ENCODE measurements around the gene USP8.
"Not testable (repeated sequence)": the region's sequence is repeated elsewhere in the genome, so short reads cannot be mapped to it uniquely, and the experiment has no call there.

The USP8 gene

GRCh38 chr15:50452927-50453326 is 28.7 kb downstream of the USP8 start:
- no peak for DNase-seq

- DNase-seq = no peak
These were observed 34.3 kb downstream of the USP8 start for GRCh38 chr15:50458348-50459112.

- DNase-seq = no peak
These were observed 39.5 kb downstream of the USP8 start for GRCh38 chr15:50463423-50464358.

- DNase-seq = no peak
These were observed 46.9 kb downstream of the USP8 start for GRCh38 chr15:50471072-50471471.

GRCh38 chr15:50476143-50476542 is 51.9 kb downstream of the USP8 start:
- no peak for DNase-seq

GRCh38 chr15:50484781-50485180 is 60.6 kb downstream of the USP8 start:
- DNase-seq = no peak

GRCh38 chr15:50485389-50485788 is 61.2 kb downstream of the USP8 start:
- DNase-seq = no peak

- DNase-seq = no peak
These were observed 63.1 kb downstream of the USP8 start for GRCh38 chr15:50487287-50487686.

GRCh38 chr15:50493625-50494024 is 69.4 kb downstream of the USP8 start:
- no peak for DNase-seq

- not testable (repeated sequence) for DNase-seq
These were observed 70.3 kb downstream of the USP8 start for GRCh38 chr15:50494547-50494946.

- DNase-seq = no peak
These were observed 72.5 kb downstream of the USP8 start for GRCh38 chr15:50496692-50497091.

- no peak for DNase-seq
These were observed 76.1 kb downstream of the USP8 start for GRCh38 chr15:50500352-50500751.

GRCh38 chr15:50501815-50502214 is 77.6 kb downstream of the USP8 start:
- no peak for DNase-seq

- no peak for DNase-seq
These were observed 78.9 kb downstream of the USP8 start for GRCh38 chr15:50503144-50503543.

GRCh38 chr15:50505656-50506055 is 81.5 kb downstream of the USP8 start:
- not testable (repeated sequence) for DNase-seq

- no peak for DNase-seq
These were observed 81.9 kb downstream of the USP8 start for GRCh38 chr15:50506121-50506520.

- no peak for DNase-seq
These were observed 88.8 kb downstream of the USP8 start for GRCh38 chr15:50513001-50513400.

GRCh38 chr15:50519740-50520425 is 95.7 kb downstream of the USP8 start:
- DNase-seq = no peak

- no peak for DNase-seq
These were observed 99.6 kb downstream of the USP8 start for GRCh38 chr15:50523851-50524251.

GRCh38 chr15:50531163-50531562 is 107.0 kb downstream of the USP8 start:
- DNase-seq = no peak

- no peak for DNase-seq
These were observed 107.6 kb downstream of the USP8 start for GRCh38 chr15:50531766-50532165.

- no peak for DNase-seq
These were observed 118.6 kb downstream of the USP8 start for GRCh38 chr15:50542887-50543210.

GRCh38 chr15:50543556-50543955 is 119.4 kb downstream of the USP8 start:
- DNase-seq = no peak

GRCh38 chr15:50544368-50544767 is 120.2 kb downstream of the USP8 start:
- DNase-seq = no peak
